ENCODE measurements around the gene MRGPRE. TPM values are rescaled to one million over a fixed set of nuclear protein-coding genes. Genes with fewer than 3 reads are reported as not detected.

MRGPRE gene
- total RNA-seq, 4 donors from 2014 or later, result 1.2 TPM; not detected in 3

DNA sequence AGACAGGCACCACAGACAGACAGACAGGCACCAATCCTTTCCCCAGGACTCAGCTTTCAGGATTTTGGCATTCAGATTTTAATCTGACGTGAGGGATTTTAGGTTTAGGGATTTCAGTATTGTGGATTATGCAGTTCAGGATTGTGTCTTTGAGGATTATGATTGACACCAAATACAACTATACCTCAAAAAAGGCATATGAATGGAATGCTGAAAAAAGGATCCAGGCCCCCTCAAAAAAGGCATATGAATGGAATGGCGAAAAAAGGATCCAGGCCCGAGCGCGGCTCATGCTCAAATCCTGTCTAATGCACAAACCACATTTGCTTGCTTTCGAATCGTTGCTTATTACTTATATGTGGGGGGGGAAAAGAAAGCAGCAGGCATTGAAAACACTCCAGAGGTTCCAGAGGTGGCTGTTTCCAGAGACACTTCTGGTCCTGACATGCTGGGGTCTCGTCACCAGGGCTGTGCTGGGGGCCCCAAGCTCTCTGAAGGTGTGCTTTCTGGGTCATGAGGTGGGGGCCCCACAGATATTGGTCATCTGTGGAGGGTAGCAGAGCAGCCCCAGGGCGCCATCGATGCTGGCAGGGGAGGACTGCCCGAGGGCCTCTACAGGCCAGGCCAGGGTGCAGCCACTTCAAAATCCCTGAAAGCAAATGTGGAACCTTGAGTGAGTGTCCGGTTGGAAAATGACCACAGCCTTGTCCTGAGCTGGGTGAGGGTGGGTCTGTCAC is 50.3 kb downstream of the MRGPRE start:
- no peak overlapping the region for H3K4me3 ChIP-seq
- no peak for TF ChIP-seq POLR2A (IDR thresholded peaks at IDR 0.05)
- TF ChIP-seq, protein P1, sequence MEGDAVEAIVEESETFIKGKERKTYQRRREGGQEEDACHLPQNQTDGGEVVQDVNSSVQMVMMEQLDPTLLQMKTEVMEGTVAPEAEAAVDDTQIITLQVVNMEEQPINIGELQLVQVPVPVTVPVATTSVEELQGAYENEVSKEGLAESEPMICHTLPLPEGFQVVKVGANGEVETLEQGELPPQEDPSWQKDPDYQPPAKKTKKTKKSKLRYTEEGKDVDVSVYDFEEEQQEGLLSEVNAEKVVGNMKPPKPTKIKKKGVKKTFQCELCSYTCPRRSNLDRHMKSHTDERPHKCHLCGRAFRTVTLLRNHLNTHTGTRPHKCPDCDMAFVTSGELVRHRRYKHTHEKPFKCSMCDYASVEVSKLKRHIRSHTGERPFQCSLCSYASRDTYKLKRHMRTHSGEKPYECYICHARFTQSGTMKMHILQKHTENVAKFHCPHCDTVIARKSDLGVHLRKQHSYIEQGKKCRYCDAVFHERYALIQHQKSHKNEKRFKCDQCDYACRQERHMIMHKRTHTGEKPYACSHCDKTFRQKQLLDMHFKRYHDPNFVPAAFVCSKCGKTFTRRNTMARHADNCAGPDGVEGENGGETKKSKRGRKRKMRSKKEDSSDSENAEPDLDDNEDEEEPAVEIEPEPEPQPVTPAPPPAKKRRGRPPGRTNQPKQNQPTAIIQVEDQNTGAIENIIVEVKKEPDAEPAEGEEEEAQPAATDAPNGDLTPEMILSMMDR (IDR thresholded peaks at IDR 0.05), result no peak
- no peak overlapping the region for H3K27ac ChIP-seq
- H3K36me3 ChIP-seq, result no peaks in the 10 kb centered on the region
- peak in 1 of 3 donors; percentile 26 for DNase-seq
- no peaks in the 10 kb centered on the region for H3K27me3 ChIP-seq
- no peaks in the 10 kb centered on the region for H3K9me3 ChIP-seq
- H3K4me1 ChIP-seq, result no peaks in the 10 kb centered on the region

DNA sequence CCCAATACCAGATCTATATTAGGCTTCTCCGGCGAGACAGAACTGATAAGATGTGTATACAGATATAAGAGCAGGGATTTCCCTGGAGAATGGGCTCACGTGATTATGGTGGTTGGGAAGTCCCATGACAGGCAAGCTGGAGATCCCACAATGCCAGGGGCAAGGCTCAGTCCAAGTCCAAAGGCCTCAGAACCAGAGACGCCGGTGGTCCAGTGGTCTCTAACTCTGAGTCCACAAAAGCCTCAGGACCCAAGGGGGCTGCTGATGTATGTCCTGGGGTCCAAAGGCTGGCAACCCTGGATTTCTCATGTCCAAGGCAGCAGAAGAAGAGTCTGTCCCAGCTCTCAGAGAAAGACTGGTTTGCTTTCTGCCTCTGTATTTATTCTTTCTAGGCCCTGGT is 51.3 kb downstream of the MRGPRE start:
- no peaks in the 10 kb centered on the region for H3K27me3 ChIP-seq
- TF ChIP-seq, protein P1 (IDR thresholded peaks at IDR 0.05), result no peak
- TF ChIP-seq POLR2A (IDR thresholded peaks at IDR 0.05), result no peak
- DNase-seq, result no peak
- H3K36me3 ChIP-seq, result no peaks in the 10 kb centered on the region
- no peak overlapping the region for H3K4me3 ChIP-seq
- H3K9me3 ChIP-seq, result peaks cover 0 to 5% (median 0%) of the 10 kb centered on the region in 4 donors
- no peaks in the 10 kb centered on the region for H3K4me1 ChIP-seq
- H3K27ac ChIP-seq, result no peak overlapping the region

DNA sequence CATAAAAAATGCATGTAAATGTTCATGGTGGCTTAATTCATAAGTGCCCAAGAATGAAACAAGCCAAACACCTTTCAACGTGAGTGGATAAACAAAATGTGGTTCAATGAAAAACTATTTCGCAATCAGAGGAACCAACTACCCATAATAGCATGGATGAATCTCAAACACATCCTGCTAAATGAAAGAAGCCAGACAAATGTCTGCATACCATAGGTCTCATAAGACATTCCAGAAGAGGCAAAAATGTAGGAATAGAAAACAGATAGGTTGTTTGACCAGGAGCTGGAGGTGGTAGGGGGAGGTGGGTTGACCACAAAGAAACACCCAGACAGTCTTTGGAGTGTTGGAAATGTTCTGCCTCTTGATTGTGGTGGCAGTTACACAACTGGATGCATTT is 53.9 kb downstream of the MRGPRE start:
- no peak overlapping the region for H3K27ac ChIP-seq
- H3K36me3 ChIP-seq, result no peaks in the 10 kb centered on the region
- TF ChIP-seq POLR2A (IDR thresholded peaks at IDR 0.05), result no peak
- TF ChIP-seq, protein P1 (IDR thresholded peaks at IDR 0.05), result no peak
- peaks cover 0 to 5% (median 0%) of the 10 kb centered on the region in 4 donors for H3K9me3 ChIP-seq
- H3K4me3 ChIP-seq, result no peak overlapping the region
- no peaks in the 10 kb centered on the region for H3K4me1 ChIP-seq
- no peaks in the 10 kb centered on the region for H3K27me3 ChIP-seq
- no peak for DNase-seq

DNA sequence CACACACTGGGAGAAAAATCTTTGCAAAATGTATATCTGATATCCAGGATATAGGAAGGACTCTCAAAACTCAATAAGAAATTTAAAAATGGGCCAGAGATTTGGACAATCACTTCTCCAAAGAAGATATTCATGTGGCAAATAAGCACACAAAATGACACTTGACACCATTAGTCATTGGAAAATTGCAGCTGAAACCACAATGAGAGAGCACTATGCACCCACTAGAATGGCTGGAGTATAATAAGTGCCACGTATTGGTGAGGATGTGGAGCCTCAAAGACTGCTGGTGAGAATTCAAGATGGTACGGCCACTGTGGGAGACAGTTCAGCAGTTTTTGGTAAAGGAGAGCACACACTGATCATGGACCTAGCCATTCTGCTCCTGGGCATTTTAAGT is 54.3 kb downstream of the MRGPRE start:
- Histone ChIP-seq H3K27me3 (no peaks in the 10 kb centered on the region), H3K4me1 (no peaks in the 10 kb centered on the region)

More for the DNA sequence above, 54.3 kb downstream of the MRGPRE start:
- TF ChIP-seq, protein P1 (IDR thresholded peaks at IDR 0.05), result no peak
- TF ChIP-seq POLR2A (IDR thresholded peaks at IDR 0.05), result no peak
- no peak for DNase-seq
- H3K36me3 ChIP-seq, result no peaks in the 10 kb centered on the region
- no peak overlapping the region for H3K4me3 ChIP-seq
- no peak overlapping the region for H3K27ac ChIP-seq
- H3K9me3 ChIP-seq, result peaks cover 0 to 5% (median 0%) of the 10 kb centered on the region in 4 donors

Other genes starting within 250 kb of the MRGPRE start
- gene NAP1L4, start 240.1 kb downstream of the MRGPRE start, total RNA-seq, result 100 to 1,000 TPM in 3 of 4 donors, 10 to 100 TPM in 1; 87.6 to 177 (median 119) TPM
- 10 to 100 TPM; 41.7 to 59.9 (median 54.1) TPM for gene CARS1, start 175.0 kb downstream of the MRGPRE start, total RNA-seq
- 100 to 1,000 TPM in 1 of 4 donors, 10 to 100 TPM in 3; 39.8 to 110 (median 73.2) TPM for gene OSBPL5, start 67.1 kb downstream of the MRGPRE start, total RNA-seq
- gene MRGPRG, start 13.6 kb downstream of the MRGPRE start, total RNA-seq, result not detected
- 10 to 100 TPM; 36.1 to 94.1 (median 40.6) TPM for gene ZNF195, start 146.7 kb upstream of the MRGPRE start, total RNA-seq